ENCODE data around the gene PRDX5.

DNA sequence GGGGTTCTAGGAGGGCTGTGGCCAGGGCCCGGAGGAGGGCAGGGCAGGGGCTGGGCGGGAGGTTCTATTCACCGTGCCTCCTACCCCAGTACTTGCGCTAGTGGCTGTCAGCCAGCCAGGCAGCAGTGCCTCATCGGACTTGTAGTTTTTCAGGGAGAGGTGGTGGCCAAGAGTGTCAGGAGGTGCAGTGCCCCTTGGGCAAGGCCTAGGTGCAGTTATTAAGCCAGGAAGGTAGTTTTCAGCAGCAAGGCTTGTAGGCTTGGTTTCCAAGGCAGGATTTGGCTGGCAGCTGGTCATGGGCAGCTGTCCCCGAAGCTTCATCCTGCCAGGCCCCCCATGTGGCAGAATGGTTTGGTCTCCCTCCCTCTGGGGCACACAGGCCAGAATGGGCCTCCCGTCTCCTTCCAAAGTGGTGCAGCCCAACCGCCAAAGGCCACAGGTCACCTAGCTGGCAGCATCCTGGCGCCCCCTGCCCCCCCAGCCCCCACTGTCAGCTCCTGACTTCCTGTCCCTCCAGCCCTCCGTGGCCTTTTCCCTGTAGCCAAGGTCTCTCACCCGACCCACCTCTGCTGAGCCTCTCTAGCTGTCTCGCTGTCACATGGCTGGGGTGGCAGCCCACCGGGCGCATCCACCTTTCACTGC lies 30.6 kb downstream of the PRDX5 start:
- no peak for TF ChIP-seq RAD21 (IDR thresholded peaks at IDR 0.05; ENCODE audit: low read depth)
- TF ChIP-seq, protein P1, sequence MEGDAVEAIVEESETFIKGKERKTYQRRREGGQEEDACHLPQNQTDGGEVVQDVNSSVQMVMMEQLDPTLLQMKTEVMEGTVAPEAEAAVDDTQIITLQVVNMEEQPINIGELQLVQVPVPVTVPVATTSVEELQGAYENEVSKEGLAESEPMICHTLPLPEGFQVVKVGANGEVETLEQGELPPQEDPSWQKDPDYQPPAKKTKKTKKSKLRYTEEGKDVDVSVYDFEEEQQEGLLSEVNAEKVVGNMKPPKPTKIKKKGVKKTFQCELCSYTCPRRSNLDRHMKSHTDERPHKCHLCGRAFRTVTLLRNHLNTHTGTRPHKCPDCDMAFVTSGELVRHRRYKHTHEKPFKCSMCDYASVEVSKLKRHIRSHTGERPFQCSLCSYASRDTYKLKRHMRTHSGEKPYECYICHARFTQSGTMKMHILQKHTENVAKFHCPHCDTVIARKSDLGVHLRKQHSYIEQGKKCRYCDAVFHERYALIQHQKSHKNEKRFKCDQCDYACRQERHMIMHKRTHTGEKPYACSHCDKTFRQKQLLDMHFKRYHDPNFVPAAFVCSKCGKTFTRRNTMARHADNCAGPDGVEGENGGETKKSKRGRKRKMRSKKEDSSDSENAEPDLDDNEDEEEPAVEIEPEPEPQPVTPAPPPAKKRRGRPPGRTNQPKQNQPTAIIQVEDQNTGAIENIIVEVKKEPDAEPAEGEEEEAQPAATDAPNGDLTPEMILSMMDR (IDR thresholded peaks at IDR 0.05 in 2 of 3, conservative IDR thresholded peaks at IDR 0.05 in 1 of 3; ENCODE audit: borderline replicate concordance in 1 of 3, insufficient read depth in 1 of 3, low read depth in 2 of 3, low read length in 2 of 3), result no peak

Data from HCT116 (cell line).